HepG2 (cell line): ENCODE data around the gene MPC1L. TPM values are rescaled to one million over a fixed set of nuclear protein-coding genes. Genes with fewer than 3 reads are reported as not detected.

Source experiments
- CBFB ChIP-seq: sonication (generic); formaldehyde crosslinking; IDR thresholded peaks from 2 replicates; pipeline ENCODE4 v1.4.0; 2020; ENCODE audit warnings: missing genetic modification reagents
- FOSL1 ChIP-seq: sonication (generic); formaldehyde crosslinking; IDR thresholded peaks from 2 replicates; pipeline ENCODE4 v1.9.0; 2021; ENCODE audit warnings: missing genetic modification reagents, borderline replicate concordance
- NBN ChIP-seq: fragments of 450-650 bp; conservative IDR thresholded peaks from 2 replicates; pipeline ENCODE4 v1.6.1; 2017
- NR3C1 ChIP-seq: sonication (generic); formaldehyde crosslinking; IDR thresholded peaks from 2 replicates; pipeline ENCODE4 v1.4.0; 2020; ENCODE audit warnings: missing genetic modification reagents
- PHF20 ChIP-seq: sonication (generic); formaldehyde crosslinking; IDR thresholded peaks from 2 replicates; pipeline ENCODE4 v1.5.0; 2020; ENCODE audit warnings: mild to moderate bottlenecking, missing genetic modification reagents
- POLR2A ChIP-seq, 2 experiments: IDR thresholded peaks; 2 replicates each; pipeline ENCODE4 v1.6.1; 2011; ENCODE audit warnings: low read depth in 2 of 2, low read length in 2 of 2, mild to moderate bottlenecking in 1 of 2, moderate library complexity in 1 of 2; ENCODE audit not compliant: insufficient read depth in 1 of 2
- RBM22 ChIP-seq: fragments of 200-400 bp; formaldehyde crosslinking; optimal IDR thresholded peaks from 2 replicates; pipeline ENCODE3; 2017; ENCODE audit warnings: mild to moderate bottlenecking, low read length, moderate library complexity
- SMARCC2 ChIP-seq: fragments of 450-650 bp; IDR thresholded peaks from 2 replicates; pipeline ENCODE4 v1.6.1; 2017; ENCODE audit warnings: antibody characterized with exemption, mild to moderate bottlenecking
- XBP1 ChIP-seq: sonication (generic); formaldehyde crosslinking; IDR thresholded peaks from 2 replicates; pipeline ENCODE4 v1.5.0; 2020; ENCODE audit warnings: missing genetic modification reagents
- ZFX ChIP-seq: sonication (generic); formaldehyde crosslinking; IDR thresholded peaks from 2 replicates; pipeline ENCODE4 v1.4.0; 2020; ENCODE audit warnings: mild to moderate bottlenecking, low read depth, missing genetic modification reagents, moderate library complexity
- ZNF333 ChIP-seq: sonication (generic); formaldehyde crosslinking; IDR thresholded peaks from 2 replicates; pipeline ENCODE4 v1.4.0; 2020; ENCODE audit warnings: mild to moderate bottlenecking, missing genetic modification reagents, borderline replicate concordance
- ZNF652 ChIP-seq: IDR thresholded peaks from 2 replicates; pipeline ENCODE4 v1.6.1; 2016; ENCODE audit warnings: low read depth, borderline replicate concordance
- ZNF773 ChIP-seq: sonication (generic); formaldehyde crosslinking; IDR thresholded peaks from 2 replicates; pipeline ENCODE4 v1.4.0; 2020; ENCODE audit warnings: missing genetic modification reagents, borderline replicate concordance
- polyA plus RNA-seq, 8 experiments: library from polyadenylated mRNA; depleted of rRNA in 3 of 8; stranded (reverse) in 7 of 8; unstranded in 1 of 8; fragments of >200 nt; fragmentation: Illumina TruSeq in 4 of 8; extraction: Trizol in 4 of 8; gene quantifications; 2 replicates each; pipeline versions ENCODE4 v1.2.1 to v1.2.3, GENCODE V29; 2011 to 2016; ENCODE audit warnings: low read depth in 4 of 8, missing spikeins in 1 of 8, mixed read lengths in 1 of 8; ENCODE audit not compliant: insufficient read depth in 1 of 8
- total RNA-seq, 5 experiments: library from RNA; depleted of rRNA; stranded (reverse); fragments of >200 nt; fragmentation: Illumina TruSeq; extraction: Trizol; gene quantifications; 2 replicates each; pipeline ENCODE4 v1.2.3, GENCODE V29; 2016; ENCODE audit warnings: low read depth in 1 of 5
- TF ChIP-seq, protein P1 (sequence below): sonication (generic); formaldehyde crosslinking; IDR thresholded peaks from 2 replicates; pipeline ENCODE4 v1.9.0; 2021; ENCODE audit warnings: mild to moderate bottlenecking, missing genetic modification reagents
- TF ChIP-seq, protein P2 (sequence below): sonication (generic); formaldehyde crosslinking; IDR thresholded peaks from 2 replicates; pipeline ENCODE4 v1.4.0; 2020; ENCODE audit warnings: mild to moderate bottlenecking, missing genetic modification reagents
- TF ChIP-seq, protein P3 (sequence below): sonication (generic); formaldehyde crosslinking; conservative IDR thresholded peaks from 2 replicates; pipeline ENCODE4 v1.8.0; 2022; ENCODE audit warnings: mild to moderate bottlenecking, moderate library complexity, missing genetic modification reagents
- TF ChIP-seq, protein P4 (sequence below): IDR thresholded peaks from 2 replicates; pipeline ENCODE4 v1.6.1; 2016; ENCODE audit warnings: missing biosample characterization, missing genetic modification reagents, low read depth

Gene MPC1L
- total and polyA plus RNA-seq, 2 of the 13 experiments (the other 11 are each of a cell fraction or from before 2014, with no cell fraction given): not detected

GRCh38 chrX:40647307-40648197 is 24.3 kb downstream of the MPC1L start, which contains the start of gene CXorf38 (continued):
- TF ChIP-seq, protein P1, sequence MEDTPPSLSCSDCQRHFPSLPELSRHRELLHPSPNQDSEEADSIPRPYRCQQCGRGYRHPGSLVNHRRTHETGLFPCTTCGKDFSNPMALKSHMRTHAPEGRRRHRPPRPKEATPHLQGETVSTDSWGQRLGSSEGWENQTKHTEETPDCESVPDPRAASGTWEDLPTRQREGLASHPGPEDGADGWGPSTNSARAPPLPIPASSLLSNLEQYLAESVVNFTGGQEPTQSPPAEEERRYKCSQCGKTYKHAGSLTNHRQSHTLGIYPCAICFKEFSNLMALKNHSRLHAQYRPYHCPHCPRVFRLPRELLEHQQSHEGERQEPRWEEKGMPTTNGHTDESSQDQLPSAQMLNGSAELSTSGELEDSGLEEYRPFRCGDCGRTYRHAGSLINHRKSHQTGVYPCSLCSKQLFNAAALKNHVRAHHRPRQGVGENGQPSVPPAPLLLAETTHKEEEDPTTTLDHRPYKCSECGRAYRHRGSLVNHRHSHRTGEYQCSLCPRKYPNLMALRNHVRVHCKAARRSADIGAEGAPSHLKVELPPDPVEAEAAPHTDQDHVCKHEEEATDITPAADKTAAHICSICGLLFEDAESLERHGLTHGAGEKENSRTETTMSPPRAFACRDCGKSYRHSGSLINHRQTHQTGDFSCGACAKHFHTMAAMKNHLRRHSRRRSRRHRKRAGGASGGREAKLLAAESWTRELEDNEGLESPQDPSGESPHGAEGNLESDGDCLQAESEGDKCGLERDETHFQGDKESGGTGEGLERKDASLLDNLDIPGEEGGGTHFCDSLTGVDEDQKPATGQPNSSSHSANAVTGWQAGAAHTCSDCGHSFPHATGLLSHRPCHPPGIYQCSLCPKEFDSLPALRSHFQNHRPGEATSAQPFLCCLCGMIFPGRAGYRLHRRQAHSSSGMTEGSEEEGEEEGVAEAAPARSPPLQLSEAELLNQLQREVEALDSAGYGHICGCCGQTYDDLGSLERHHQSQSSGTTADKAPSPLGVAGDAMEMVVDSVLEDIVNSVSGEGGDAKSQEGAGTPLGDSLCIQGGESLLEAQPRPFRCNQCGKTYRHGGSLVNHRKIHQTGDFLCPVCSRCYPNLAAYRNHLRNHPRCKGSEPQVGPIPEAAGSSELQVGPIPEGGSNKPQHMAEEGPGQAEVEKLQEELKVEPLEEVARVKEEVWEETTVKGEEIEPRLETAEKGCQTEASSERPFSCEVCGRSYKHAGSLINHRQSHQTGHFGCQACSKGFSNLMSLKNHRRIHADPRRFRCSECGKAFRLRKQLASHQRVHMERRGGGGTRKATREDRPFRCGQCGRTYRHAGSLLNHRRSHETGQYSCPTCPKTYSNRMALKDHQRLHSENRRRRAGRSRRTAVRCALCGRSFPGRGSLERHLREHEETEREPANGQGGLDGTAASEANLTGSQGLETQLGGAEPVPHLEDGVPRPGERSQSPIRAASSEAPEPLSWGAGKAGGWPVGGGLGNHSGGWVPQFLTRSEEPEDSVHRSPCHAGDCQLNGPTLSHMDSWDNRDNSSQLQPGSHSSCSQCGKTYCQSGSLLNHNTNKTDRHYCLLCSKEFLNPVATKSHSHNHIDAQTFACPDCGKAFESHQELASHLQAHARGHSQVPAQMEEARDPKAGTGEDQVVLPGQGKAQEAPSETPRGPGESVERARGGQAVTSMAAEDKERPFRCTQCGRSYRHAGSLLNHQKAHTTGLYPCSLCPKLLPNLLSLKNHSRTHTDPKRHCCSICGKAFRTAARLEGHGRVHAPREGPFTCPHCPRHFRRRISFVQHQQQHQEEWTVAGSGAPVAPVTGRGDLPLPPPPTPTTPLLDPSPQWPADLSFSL (CRISPR knock-in tag): no peak
- TF ChIP-seq ZNF333 (CRISPR knock-in tag): no peak
- TF ChIP-seq SMARCC2: no peak
- TF ChIP-seq POLR2A (IDR thresholded peaks at IDR 0.05; ENCODE audit: insufficient read depth in 1 of 2, low read depth in 2 of 2, low read length in 2 of 2): peak; percentile 20 to 81; a peak in 3 of 4 replicates
- no peak for TF ChIP-seq CBFB (CRISPR knock-in tag)
- TF ChIP-seq XBP1 (CRISPR knock-in tag): no peak
- TF ChIP-seq FOSL1: no peak
- TF ChIP-seq, protein P2, sequence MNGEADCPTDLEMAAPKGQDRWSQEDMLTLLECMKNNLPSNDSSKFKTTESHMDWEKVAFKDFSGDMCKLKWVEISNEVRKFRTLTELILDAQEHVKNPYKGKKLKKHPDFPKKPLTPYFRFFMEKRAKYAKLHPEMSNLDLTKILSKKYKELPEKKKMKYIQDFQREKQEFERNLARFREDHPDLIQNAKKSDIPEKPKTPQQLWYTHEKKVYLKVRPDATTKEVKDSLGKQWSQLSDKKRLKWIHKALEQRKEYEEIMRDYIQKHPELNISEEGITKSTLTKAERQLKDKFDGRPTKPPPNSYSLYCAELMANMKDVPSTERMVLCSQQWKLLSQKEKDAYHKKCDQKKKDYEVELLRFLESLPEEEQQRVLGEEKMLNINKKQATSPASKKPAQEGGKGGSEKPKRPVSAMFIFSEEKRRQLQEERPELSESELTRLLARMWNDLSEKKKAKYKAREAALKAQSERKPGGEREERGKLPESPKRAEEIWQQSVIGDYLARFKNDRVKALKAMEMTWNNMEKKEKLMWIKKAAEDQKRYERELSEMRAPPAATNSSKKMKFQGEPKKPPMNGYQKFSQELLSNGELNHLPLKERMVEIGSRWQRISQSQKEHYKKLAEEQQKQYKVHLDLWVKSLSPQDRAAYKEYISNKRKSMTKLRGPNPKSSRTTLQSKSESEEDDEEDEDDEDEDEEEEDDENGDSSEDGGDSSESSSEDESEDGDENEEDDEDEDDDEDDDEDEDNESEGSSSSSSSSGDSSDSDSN: peak; percentile 40; the same call in 1 of the 2 replicates
- TF ChIP-seq, protein P3, sequence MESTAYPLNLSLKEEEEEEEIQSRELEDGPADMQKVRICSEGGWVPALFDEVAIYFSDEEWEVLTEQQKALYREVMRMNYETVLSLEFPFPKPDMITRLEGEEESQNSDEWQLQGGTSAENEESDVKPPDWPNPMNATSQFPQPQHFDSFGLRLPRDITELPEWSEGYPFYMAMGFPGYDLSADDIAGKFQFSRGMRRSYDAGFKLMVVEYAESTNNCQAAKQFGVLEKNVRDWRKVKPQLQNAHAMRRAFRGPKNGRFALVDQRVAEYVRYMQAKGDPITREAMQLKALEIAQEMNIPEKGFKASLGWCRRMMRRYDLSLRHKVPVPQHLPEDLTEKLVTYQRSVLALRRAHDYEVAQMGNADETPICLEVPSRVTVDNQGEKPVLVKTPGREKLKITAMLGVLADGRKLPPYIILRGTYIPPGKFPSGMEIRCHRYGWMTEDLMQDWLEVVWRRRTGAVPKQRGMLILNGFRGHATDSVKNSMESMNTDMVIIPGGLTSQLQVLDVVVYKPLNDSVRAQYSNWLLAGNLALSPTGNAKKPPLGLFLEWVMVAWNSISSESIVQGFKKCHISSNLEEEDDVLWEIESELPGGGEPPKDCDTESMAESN: no peak
- TF ChIP-seq RBM22: peak; percentile 28
- TF ChIP-seq ZNF773 (CRISPR knock-in tag): no peak
- TF ChIP-seq ZFX: peak; percentile 84
- TF ChIP-seq ZNF652 (CRISPR knock-in tag): peak; percentile 94
- no peak for TF ChIP-seq NBN
- TF ChIP-seq PHF20: no peak
- TF ChIP-seq, protein P4, sequence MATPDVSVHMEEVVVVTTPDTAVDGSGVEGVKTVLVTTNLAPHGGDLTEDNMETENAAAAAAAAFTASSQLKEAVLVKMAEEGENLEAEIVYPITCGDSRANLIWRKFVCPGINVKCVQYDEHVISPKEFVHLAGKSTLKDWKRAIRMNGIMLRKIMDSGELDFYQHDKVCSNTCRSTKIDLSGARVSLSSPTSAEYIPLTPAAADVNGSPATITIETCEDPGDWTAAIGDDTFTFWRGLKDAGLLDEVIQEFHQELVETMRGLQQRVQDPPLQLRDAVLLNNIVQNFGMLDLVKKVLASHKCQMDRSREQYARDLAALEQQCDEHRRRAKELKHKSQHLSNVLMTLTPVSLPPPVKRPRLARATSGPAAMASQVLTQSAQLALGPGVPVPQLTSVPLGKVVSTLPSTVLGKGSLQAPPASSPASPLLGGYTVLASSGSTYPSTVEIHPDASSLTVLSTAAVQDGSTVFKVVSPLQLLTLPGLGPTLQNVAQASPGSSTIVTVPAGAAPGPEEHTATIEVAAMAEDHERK (CRISPR knock-in tag): peak; percentile 62
- no peak for TF ChIP-seq NR3C1 (CRISPR knock-in tag)
